ENCODE measurements around the gene GGN. TPM values are rescaled to one million over a fixed set of nuclear protein-coding genes. Genes with fewer than 3 reads are reported as not detected.

GGN gene
- total RNA-seq, 1 donor from 2014 or later, result under 0.01 TPM

DNA sequence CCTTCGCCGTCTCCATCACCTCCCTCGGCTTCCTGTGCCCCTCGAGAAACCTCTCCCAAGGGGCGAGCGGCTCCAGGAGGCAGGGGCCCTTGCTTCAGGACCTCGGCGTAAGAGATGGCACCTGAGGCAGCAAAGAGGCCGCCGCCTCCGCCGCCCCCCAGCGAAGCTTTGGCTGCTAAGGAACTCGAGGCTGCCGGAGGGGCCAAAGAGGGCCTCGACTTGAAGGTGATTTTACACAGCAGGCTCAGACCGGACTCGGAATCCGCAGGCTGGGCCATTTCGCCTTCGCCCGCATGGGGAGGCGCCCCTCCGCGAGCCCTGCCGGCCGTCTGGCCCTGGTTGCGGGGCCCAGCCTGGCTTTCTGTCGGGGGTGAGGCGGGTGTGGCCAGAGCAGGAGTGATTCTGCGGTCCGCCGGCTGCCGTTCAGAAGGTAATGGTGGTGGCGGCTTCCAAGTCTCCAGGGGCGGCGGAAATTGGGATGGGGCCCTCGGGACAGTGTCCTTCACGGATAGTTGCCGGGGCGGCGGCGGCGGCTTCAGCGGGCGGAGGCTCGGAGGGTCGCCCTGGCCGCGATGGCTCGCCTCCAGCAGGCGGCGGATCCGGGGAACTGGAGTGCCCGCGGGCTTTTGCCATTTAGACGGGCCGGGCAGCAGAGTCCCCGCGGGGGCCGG, 1.4 kb downstream of the GGN start:
- no peaks in the 10 kb centered on the region for H3K27me3 ChIP-seq (ENCODE audit: control insufficient read depth, insufficient read depth, low read length)
- no peak overlapping the region for H3K4me3 ChIP-seq (ENCODE audit: low read depth, low read length)
- TF ChIP-seq, protein P1, sequence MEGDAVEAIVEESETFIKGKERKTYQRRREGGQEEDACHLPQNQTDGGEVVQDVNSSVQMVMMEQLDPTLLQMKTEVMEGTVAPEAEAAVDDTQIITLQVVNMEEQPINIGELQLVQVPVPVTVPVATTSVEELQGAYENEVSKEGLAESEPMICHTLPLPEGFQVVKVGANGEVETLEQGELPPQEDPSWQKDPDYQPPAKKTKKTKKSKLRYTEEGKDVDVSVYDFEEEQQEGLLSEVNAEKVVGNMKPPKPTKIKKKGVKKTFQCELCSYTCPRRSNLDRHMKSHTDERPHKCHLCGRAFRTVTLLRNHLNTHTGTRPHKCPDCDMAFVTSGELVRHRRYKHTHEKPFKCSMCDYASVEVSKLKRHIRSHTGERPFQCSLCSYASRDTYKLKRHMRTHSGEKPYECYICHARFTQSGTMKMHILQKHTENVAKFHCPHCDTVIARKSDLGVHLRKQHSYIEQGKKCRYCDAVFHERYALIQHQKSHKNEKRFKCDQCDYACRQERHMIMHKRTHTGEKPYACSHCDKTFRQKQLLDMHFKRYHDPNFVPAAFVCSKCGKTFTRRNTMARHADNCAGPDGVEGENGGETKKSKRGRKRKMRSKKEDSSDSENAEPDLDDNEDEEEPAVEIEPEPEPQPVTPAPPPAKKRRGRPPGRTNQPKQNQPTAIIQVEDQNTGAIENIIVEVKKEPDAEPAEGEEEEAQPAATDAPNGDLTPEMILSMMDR (IDR thresholded peaks at IDR 0.05; ENCODE audit: insufficient read depth, low read length, severe bottlenecking), result no peak
- H3K36me3 ChIP-seq (ENCODE audit: control insufficient read depth, insufficient read depth, low read length), result peaks cover 14% of the 10 kb centered on the region
- no peak for DNase-seq (ENCODE audit: low read depth)
- FAIRE-seq, result no peak

GRCh38 chr19:38385804-38386257, 2.0 kb downstream of the GGN start:
- TF ChIP-seq, protein P1 (IDR thresholded peaks at IDR 0.05; ENCODE audit: insufficient read depth, low read length, severe bottlenecking), result no peak
- FAIRE-seq (no peak), DNase-seq (ENCODE audit: low read depth) (no peak)
- H3K36me3 ChIP-seq (ENCODE audit: control insufficient read depth, insufficient read depth, low read length), result peaks cover 18% of the 10 kb centered on the region
- H3K27me3 ChIP-seq (ENCODE audit: control insufficient read depth, insufficient read depth, low read length), result no peaks in the 10 kb centered on the region
- no peak overlapping the region for H3K4me3 ChIP-seq (ENCODE audit: low read depth, low read length)

- Histone ChIP-seq H3K27me3 (ENCODE audit: control insufficient read depth, insufficient read depth, low read length) (no peaks in the 10 kb centered on the region), H3K36me3 (ENCODE audit: control insufficient read depth, insufficient read depth, low read length) (peaks cover 18% of the 10 kb centered on the region)
These were observed 2.6 kb downstream of the GGN start for GRCh38 chr19:38385057-38385803.

GRCh38 chr19:38384209-38385027, 3.4 kb downstream of the GGN start:
- DNase-seq (ENCODE audit: low read depth), result no peak
- no peak for FAIRE-seq
- H3K27me3 ChIP-seq (ENCODE audit: control insufficient read depth, insufficient read depth, low read length), result no peaks in the 10 kb centered on the region
- TF ChIP-seq, protein P1 (IDR thresholded peaks at IDR 0.05; ENCODE audit: insufficient read depth, low read length, severe bottlenecking), result peak; percentile 70
- peaks cover 20% of the 10 kb centered on the region for H3K36me3 ChIP-seq (ENCODE audit: control insufficient read depth, insufficient read depth, low read length)
- no peak overlapping the region for H3K4me3 ChIP-seq (ENCODE audit: low read depth, low read length)

More at GRCh38 chr19:38385057-38385803, 2.6 kb downstream of the GGN start:
- FAIRE-seq, result peak; percentile 68
- DNase-seq (ENCODE audit: low read depth), result no peak
- H3K4me3 ChIP-seq (ENCODE audit: low read depth, low read length), result no peak overlapping the region
- TF ChIP-seq, protein P1 (IDR thresholded peaks at IDR 0.05; ENCODE audit: insufficient read depth, low read length, severe bottlenecking), result no peak

GRCh38 chr19:38383743-38384142, 4.1 kb downstream of the GGN start:
- peaks cover 25% of the 10 kb centered on the region for H3K36me3 ChIP-seq (ENCODE audit: control insufficient read depth, insufficient read depth, low read length)
- FAIRE-seq, result no peak

More at GRCh38 chr19:38383743-38384142, 4.1 kb downstream of the GGN start:
- no peak for DNase-seq (ENCODE audit: low read depth)
- H3K27me3 ChIP-seq (ENCODE audit: control insufficient read depth, insufficient read depth, low read length), result no peaks in the 10 kb centered on the region
- no peak overlapping the region for H3K4me3 ChIP-seq (ENCODE audit: low read depth, low read length)
- TF ChIP-seq, protein P1 (IDR thresholded peaks at IDR 0.05; ENCODE audit: insufficient read depth, low read length, severe bottlenecking), result no peak

Data from bronchial epithelial cell (primary cell).